C4-2B (cell line): ENCODE data around the gene CAVIN1.

Experiments
- ZFX ChIP-seq: fragments of 450-650 bp; IDR thresholded peaks from 2 replicates; pipeline ENCODE4 v1.6.1; 2017
- TF ChIP-seq, protein P1 (sequence below): fragments of 450-650 bp; conservative IDR thresholded peaks from 2 replicates; pipeline ENCODE4 v1.5.1; 2017; ENCODE audit warnings: mild to moderate bottlenecking

DNA sequence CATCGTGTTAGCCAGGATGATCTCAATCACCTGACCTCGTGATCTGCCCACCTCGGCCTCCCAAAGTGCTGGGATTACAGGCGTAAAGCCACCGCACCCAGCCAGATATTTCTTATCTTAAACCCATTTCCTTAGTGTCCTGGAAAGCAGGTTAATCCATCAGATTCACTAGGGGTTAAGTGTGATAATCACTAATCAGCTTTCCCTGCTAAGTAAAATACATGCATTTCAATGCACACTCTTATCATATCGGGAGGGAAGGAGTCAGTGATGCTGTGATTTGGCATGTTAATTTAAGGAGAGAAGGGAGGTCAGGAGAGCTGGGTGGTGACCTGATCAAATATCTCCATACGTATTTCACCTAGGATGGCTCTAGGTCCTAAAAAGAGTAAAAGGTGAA lies 63.9 kb downstream of the CAVIN1 start:
- no peak for TF ChIP-seq ZFX
- TF ChIP-seq, protein P1, sequence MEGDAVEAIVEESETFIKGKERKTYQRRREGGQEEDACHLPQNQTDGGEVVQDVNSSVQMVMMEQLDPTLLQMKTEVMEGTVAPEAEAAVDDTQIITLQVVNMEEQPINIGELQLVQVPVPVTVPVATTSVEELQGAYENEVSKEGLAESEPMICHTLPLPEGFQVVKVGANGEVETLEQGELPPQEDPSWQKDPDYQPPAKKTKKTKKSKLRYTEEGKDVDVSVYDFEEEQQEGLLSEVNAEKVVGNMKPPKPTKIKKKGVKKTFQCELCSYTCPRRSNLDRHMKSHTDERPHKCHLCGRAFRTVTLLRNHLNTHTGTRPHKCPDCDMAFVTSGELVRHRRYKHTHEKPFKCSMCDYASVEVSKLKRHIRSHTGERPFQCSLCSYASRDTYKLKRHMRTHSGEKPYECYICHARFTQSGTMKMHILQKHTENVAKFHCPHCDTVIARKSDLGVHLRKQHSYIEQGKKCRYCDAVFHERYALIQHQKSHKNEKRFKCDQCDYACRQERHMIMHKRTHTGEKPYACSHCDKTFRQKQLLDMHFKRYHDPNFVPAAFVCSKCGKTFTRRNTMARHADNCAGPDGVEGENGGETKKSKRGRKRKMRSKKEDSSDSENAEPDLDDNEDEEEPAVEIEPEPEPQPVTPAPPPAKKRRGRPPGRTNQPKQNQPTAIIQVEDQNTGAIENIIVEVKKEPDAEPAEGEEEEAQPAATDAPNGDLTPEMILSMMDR, result no peak
